Osteocyte (in vitro differentiated cells): Measurements from ENCODE around the gene PLCB4. TPM values are rescaled to one million over a fixed set of nuclear protein-coding genes. Genes with fewer than 3 reads are reported as not detected.

ENCODE experiments used
- DNase-seq: peaks from one replicate; pipeline ENCODE4 v3.0.0; 2021; ENCODE audit warnings: mixed read lengths; ENCODE audit not compliant: unreplicated experiment; ENCODE audit errors: extremely low spot score
- H3K27ac Mint-ChIP-seq: one replicate; pipeline ENCODE4 v1.8.0; 2021; ENCODE audit warnings: mild to moderate bottlenecking, mixed read lengths; ENCODE audit not compliant: unreplicated experiment
- H3K27me3 Mint-ChIP-seq: one replicate; pipeline ENCODE4 v1.8.0; 2021; ENCODE audit warnings: mixed read lengths; ENCODE audit not compliant: unreplicated experiment
- H3K36me3 Mint-ChIP-seq: one replicate; pipeline ENCODE4 v1.8.0; 2021; ENCODE audit warnings: mixed read lengths; ENCODE audit not compliant: unreplicated experiment
- H3K4me1 Mint-ChIP-seq: one replicate; pipeline ENCODE4 v1.8.0; 2021; ENCODE audit warnings: mixed read lengths; ENCODE audit not compliant: unreplicated experiment
- H3K4me3 Mint-ChIP-seq: one replicate; pipeline ENCODE4 v1.8.0; 2021; ENCODE audit warnings: mild to moderate bottlenecking, moderate library complexity, mixed read lengths; ENCODE audit not compliant: unreplicated experiment
- H3K9me3 Mint-ChIP-seq: one replicate; pipeline ENCODE4 v1.8.0; 2021; ENCODE audit warnings: mixed read lengths; ENCODE audit not compliant: unreplicated experiment
- CTCF ChIP-seq: fragments of 200-600 bp; sonication (generic); IDR thresholded peaks from 2 replicates; pipeline ENCODE4 v1.5.0; 2021; ENCODE audit warnings: antibody characterized with exemption, mild to moderate bottlenecking, moderate library complexity
- total RNA-seq: library from RNA; stranded (reverse); gene quantifications from 2 replicates; pipeline ENCODE4 v1.2.1, GENCODE V29; 2021

The PLCB4 gene
- total RNA-seq, 1 donor from 2014 or later: 5.3 TPM

GRCh38 chr20:9093218-9093957, 24.5 kb downstream of the PLCB4 start:
- no peaks in the 10 kb centered on the region for H3K27me3 Mint-ChIP-seq
- H3K27ac Mint-ChIP-seq: no peak overlapping the region
- no peaks in the 10 kb centered on the region for H3K9me3 Mint-ChIP-seq
- H3K4me3 Mint-ChIP-seq: no peak overlapping the region
- DNase-seq: no peak
- no peaks in the 10 kb centered on the region for H3K36me3 Mint-ChIP-seq
- H3K4me1 Mint-ChIP-seq: peaks cover 8% of the 10 kb centered on the region
- TF ChIP-seq CTCF: no peak

- no peak for TF ChIP-seq CTCF
- H3K36me3 Mint-ChIP-seq: no peaks in the 10 kb centered on the region
- H3K9me3 Mint-ChIP-seq: no peaks in the 10 kb centered on the region
- no peaks in the 10 kb centered on the region for H3K27me3 Mint-ChIP-seq
- H3K4me1 Mint-ChIP-seq: no peaks in the 10 kb centered on the region
- no peak for DNase-seq
- H3K4me3 Mint-ChIP-seq: no peak overlapping the region
- H3K27ac Mint-ChIP-seq: no peak overlapping the region
Observed at GRCh38 chr20:9099372-9099771, 30.5 kb downstream of the PLCB4 start.

GRCh38 chr20:9100691-9101090, 31.8 kb downstream of the PLCB4 start:
- Mint-ChIP-seq H3K27ac (no peak overlapping the region), H3K4me3 (no peak overlapping the region), H3K4me1 (no peaks in the 10 kb centered on the region), H3K36me3 (no peaks in the 10 kb centered on the region), H3K9me3 (no peaks in the 10 kb centered on the region), H3K27me3 (no peaks in the 10 kb centered on the region)
- no peak for TF ChIP-seq CTCF
- no peak for DNase-seq

- Mint-ChIP-seq H3K27ac (no peak overlapping the region), H3K4me1 (no peaks in the 10 kb centered on the region), H3K36me3 (no peaks in the 10 kb centered on the region), H3K9me3 (no peaks in the 10 kb centered on the region), H3K27me3 (no peaks in the 10 kb centered on the region), H3K4me3 (no peak overlapping the region)
- no peak for DNase-seq
- no peak for TF ChIP-seq CTCF
Observed at GRCh38 chr20:9102456-9102855, 33.6 kb downstream of the PLCB4 start.

GRCh38 chr20:9103955-9104354, 35.1 kb downstream of the PLCB4 start:
- Mint-ChIP-seq H3K27me3 (no peaks in the 10 kb centered on the region), H3K36me3 (no peaks in the 10 kb centered on the region), H3K4me1 (no peaks in the 10 kb centered on the region), H3K4me3 (no peak overlapping the region), H3K9me3 (no peaks in the 10 kb centered on the region), H3K27ac (no peak overlapping the region)
- TF ChIP-seq CTCF: no peak
- DNase-seq: no peak
